GM12891 (cell line): ENCODE results near the gene TFE3.

Source experiments
- POLR2A ChIP-seq: IDR thresholded peaks from 2 replicates; pipeline ENCODE4 v1.6.1; 2011; ENCODE audit warnings: low read depth, low read length, control low read depth
- POLR2AphosphoS5 ChIP-seq: IDR thresholded peaks from 2 replicates; pipeline ENCODE4 v1.6.1; 2011; ENCODE audit warnings: low read depth, low read length, control low read depth
- POU2F2 ChIP-seq: IDR thresholded peaks from 2 replicates; pipeline ENCODE4 v1.6.1; 2011; ENCODE audit warnings: low read depth, mild to moderate bottlenecking, control low read depth, low read length, moderate library complexity
- SPI1 ChIP-seq: IDR thresholded peaks from 2 replicates; pipeline ENCODE4 v1.6.1; 2011; ENCODE audit warnings: low read depth, low read length, control low read depth
- TAF1 ChIP-seq: IDR thresholded peaks from 2 replicates; pipeline ENCODE4 v1.6.1; 2011; ENCODE audit warnings: low read depth, low read length, control low read depth

DNA sequence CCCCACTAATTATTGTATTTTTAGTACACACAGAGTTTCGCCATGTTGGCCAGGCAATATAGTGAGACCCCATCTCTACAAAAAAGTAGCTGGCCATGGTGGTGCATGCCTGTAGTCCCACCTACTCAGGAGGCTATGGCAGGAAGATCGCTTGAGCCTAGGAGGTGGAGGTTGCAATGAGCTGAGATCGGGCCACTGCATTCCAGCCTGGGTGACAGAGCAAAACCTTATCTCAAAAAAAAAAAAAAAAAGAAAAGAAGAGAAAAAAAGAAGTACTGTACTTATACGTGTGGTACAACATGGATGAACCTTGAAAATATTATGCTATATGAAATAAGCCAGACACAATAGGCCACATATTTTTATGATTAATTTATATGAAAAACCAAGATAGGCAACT is 46.4 kb upstream of the TFE3 start:
- TF ChIP-seq POLR2AphosphoS5 (no peak), POLR2A (no peak), TAF1 (no peak), POU2F2 (no peak), SPI1 (no peak)
